NB4 (cell line): ENCODE measurements around the gene LRRC74A.

Source experiments
- CTCF ChIP-seq: IDR thresholded peaks from one replicate; pipeline ENCODE4 v1.5.1; 2012; ENCODE audit warnings: low read depth, low read length
- MAX ChIP-seq: IDR thresholded peaks from 2 replicates; pipeline ENCODE4 v1.6.1; 2011; ENCODE audit warnings: low read depth, low read length
- POLR2A ChIP-seq: IDR thresholded peaks from 2 replicates; pipeline ENCODE4 v1.6.1; 2011; ENCODE audit warnings: mild to moderate bottlenecking; ENCODE audit not compliant: insufficient read length; ENCODE audit errors: extremely low read depth

- TF ChIP-seq CTCF (no peak), POLR2A (no peak), MAX (no peak)
Measured at GRCh38 chr14:76780058-76780345, 46.2 kb upstream of the LRRC74A start.
